T-cell (primary cell): ENCODE data around the gene HLA-A. TPM values are rescaled to one million over a fixed set of nuclear protein-coding genes. Genes with fewer than 3 reads are reported as not detected.

Experiments used
- ATAC-seq, 4 experiments: fragments of 200-7000 bp in 3 of 4; fragments of 150-1000 bp in 1 of 4; cut with Tn5 transposase; replicated peaks in 1 of 4; 1 replicate in 3 of 4; 2 replicates in 1 of 4; pipeline ENCODE4 v1.10.0; 2021; ENCODE audit warnings: moderate library complexity in 3 of 4, mild to moderate bottlenecking in 2 of 4, moderate number of reproducible peaks in 1 of 4
- CTCF ChIA-PET, 2 donors: fragments of 300-600 bp; sonication (Branson Sonifier 250); formaldehyde crosslinking; loops; one replicate each; lab custom pipeline; 2022; ENCODE audit warnings: antibody characterized with exemption in 2 of 2; lab: Charles Lee
- POLR2A ChIA-PET, 2 donors: fragments of 300-600 bp; sonication (Branson Sonifier 250); formaldehyde crosslinking; loops; one replicate each; lab custom pipeline; 2022; ENCODE audit warnings: antibody characterized with exemption in 2 of 2; lab: Charles Lee
- DNase-seq, 35 experiments: peaks; one replicate each; pipeline versions ENCODE4 v3.0.0 to v3.0.0-alpha.2; 2013 to 2023
- H3K27ac ChIP-seq: one replicate; pipeline ENCODE4 v1.5.1; 2013; ENCODE audit warnings: low read length
- H3K27me3 ChIP-seq, 2 experiments: replicated peaks in 1 of 2; 1 replicate in 1 of 2; 2 replicates in 1 of 2; pipeline versions ENCODE4 v1.6.1 to v1.7.0; 2013; ENCODE audit warnings: low read length in 1 of 2, mixed read lengths in 1 of 2; ENCODE audit not compliant: control insufficient read depth in 2 of 2, insufficient read depth in 2 of 2; ENCODE audit errors: extremely low read depth in 1 of 2
- H3K36me3 ChIP-seq, 2 donors: 1 replicate in 1 of 2; 2 replicates in 1 of 2; pipeline versions ENCODE4 v1.6.1 to v1.7.0; 2013; ENCODE audit warnings: low read length in 1 of 2; ENCODE audit not compliant: control insufficient read depth in 2 of 2, insufficient read depth in 1 of 2; ENCODE audit errors: extremely low read depth in 1 of 2
- H3K4me1 ChIP-seq, 2 experiments: 1 replicate in 1 of 2; 2 replicates in 1 of 2; pipeline versions ENCODE4 v1.6.1 to v1.7.0; 2013; ENCODE audit warnings: low read length in 2 of 2, mixed read lengths in 1 of 2; ENCODE audit not compliant: insufficient read depth in 2 of 2, control insufficient read depth in 1 of 2; ENCODE audit errors: extremely low read depth in 1 of 2
- H3K4me3 ChIP-seq, 2 donors: 1 replicate in 1 of 2; 2 replicates in 1 of 2; pipeline versions ENCODE4 v1.5.1 to v1.7.0; 2013; ENCODE audit warnings: mild to moderate bottlenecking in 2 of 2, low read length in 1 of 2, moderate library complexity in 1 of 2; ENCODE audit not compliant: control insufficient read depth in 1 of 2; ENCODE audit errors: extremely low read depth in 1 of 2
- H3K9me3 ChIP-seq: 2 replicates; pipeline ENCODE4 v1.7.0; 2013
- H3K27ac Mint-ChIP-seq, 2 donors: one replicate each; pipeline ENCODE4 v1.8.0; 2020 to 2021; ENCODE audit warnings: mild to moderate bottlenecking in 2 of 2, mixed read lengths in 2 of 2
- H3K27me3 Mint-ChIP-seq, 2 donors: one replicate each; pipeline ENCODE4 v1.8.0; 2021 to 2022; ENCODE audit warnings: mixed read lengths in 2 of 2
- H3K36me3 Mint-ChIP-seq: one replicate; pipeline ENCODE4 v1.8.0; 2021; ENCODE audit warnings: mixed read lengths
- H3K4me1 Mint-ChIP-seq, 3 donors: one replicate each; pipeline ENCODE4 v1.8.0; 2020 to 2022; ENCODE audit warnings: mixed read lengths in 3 of 3, mild to moderate bottlenecking in 1 of 3
- H3K4me3 Mint-ChIP-seq, 3 donors: one replicate each; pipeline ENCODE4 v1.8.0; 2020 to 2022; ENCODE audit warnings: mild to moderate bottlenecking in 3 of 3, mixed read lengths in 3 of 3, moderate library complexity in 3 of 3
- H3K9me3 Mint-ChIP-seq, 3 donors: one replicate each; pipeline ENCODE4 v1.8.0; 2020 to 2022; ENCODE audit warnings: mixed read lengths in 3 of 3
- WGBS: methylation state at CpG from one replicate; pipeline ENCODE4 v1.1.5; 2013; ENCODE audit warnings: missing lambda C conversion rate; ENCODE audit not compliant: insufficient coverage; 5-methylcytosine and 5-hydroxymethylcytosine counted together
- total RNA-seq, 35 experiments: library from RNA in 6 of 35; stranded (reverse) in 6 of 35; fragments of 120-200 nt in 1 of 35; gene quantifications; one replicate each; pipeline versions ENCODE4 v1.2.1 to v1.2.4 and lab custom pipeline; 2013 to 2026

HLA-A gene
- total RNA-seq, 5 donors from 2014 or later (not counting 1 experiment from before 2014, with no cell fraction given), result 1,578 to 2,596 (median 2,172) TPM

- no peak overlapping the region for H3K4me3 ChIP-seq
- Mint-ChIP-seq H3K36me3 (no peaks in the 10 kb centered on the region), H3K27me3 (peaks cover 10 to 16% of the 10 kb centered on the region in 2 donors), H3K4me1 (peaks cover 2 to 3% (median 2%) of the 10 kb centered on the region in 3 donors), H3K27ac (no peak overlapping the region), H3K4me3 (no peak overlapping the region), H3K9me3 (no peaks in the 10 kb centered on the region)
- ChIA-PET CTCF (no interaction called here), POLR2A (no interaction called here)
- DNase-seq (no peak), ATAC-seq (no peak)
- peaks cover 0 to 2% of the 10 kb centered on the region in 2 experiments for H3K4me1 ChIP-seq
- peaks cover 0 to 21% of the 10 kb centered on the region in 2 experiments for H3K27me3 ChIP-seq
- no peaks in the 10 kb centered on the region for H3K9me3 ChIP-seq
- H3K36me3 ChIP-seq, result no peaks in the 10 kb centered on the region
- H3K27ac ChIP-seq, result no peak overlapping the region
Measured at GRCh38 chr6:29982097-29982496, 39.8 kb downstream of the HLA-A start.

DNA sequence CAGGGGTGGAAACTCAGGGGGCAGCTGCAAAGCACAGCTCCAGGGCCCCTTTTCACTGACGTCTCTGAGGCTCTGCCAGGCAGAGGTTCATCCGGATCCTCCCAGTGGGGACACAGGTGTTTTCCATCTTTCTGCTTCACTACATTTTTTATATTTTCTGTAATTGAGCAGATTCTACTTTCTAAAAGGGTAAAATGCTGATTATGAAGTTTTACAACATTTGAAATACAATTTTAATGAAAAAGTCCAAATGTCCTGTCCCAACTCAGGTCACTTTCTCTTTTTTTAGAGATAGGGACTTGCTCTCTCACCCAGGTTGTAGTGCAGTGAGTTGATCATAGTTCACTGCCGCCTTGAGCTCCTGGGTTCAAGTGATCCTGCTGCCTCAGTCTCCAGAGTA lies 41.9 kb downstream of the HLA-A start:
- ATAC-seq (no peak), DNase-seq (no peak)
- Histone ChIP-seq H3K27me3 (peaks cover 0 to 13% of the 10 kb centered on the region in 2 experiments), H3K36me3 (no peaks in the 10 kb centered on the region), H3K4me3 (no peak overlapping the region), H3K4me1 (no peaks in the 10 kb centered on the region), H3K9me3 (no peaks in the 10 kb centered on the region), H3K27ac (no peak overlapping the region)
- H3K27me3 Mint-ChIP-seq, result peaks cover 3 to 15% of the 10 kb centered on the region in 2 donors
- ChIA-PET CTCF (no interaction called here), POLR2A (no interaction called here)
- H3K9me3 Mint-ChIP-seq, result no peaks in the 10 kb centered on the region
- H3K4me1 Mint-ChIP-seq, result no peaks in the 10 kb centered on the region
- no peak overlapping the region for H3K4me3 Mint-ChIP-seq
- no peaks in the 10 kb centered on the region for H3K36me3 Mint-ChIP-seq
- H3K27ac Mint-ChIP-seq, result no peak overlapping the region
- WGBS, result 100% methylated on average over 1 of the region's 3 CpGs

GRCh38 chr6:29984992-29985391 lies 42.7 kb downstream of the HLA-A start:
- ATAC-seq (no peak), DNase-seq (no peak)
- Mint-ChIP-seq H3K27ac (no peak overlapping the region), H3K4me1 (no peaks in the 10 kb centered on the region), H3K9me3 (no peaks in the 10 kb centered on the region), H3K36me3 (no peaks in the 10 kb centered on the region), H3K4me3 (no peak overlapping the region), H3K27me3 (peaks cover 6 to 19% of the 10 kb centered on the region in 2 donors)
- ChIA-PET CTCF (no interaction called here), POLR2A (interaction anchor here in 1 of 2 donors (0.6 kb wide), 1 partner anchor 150 kb away, joined by 4 read pairs; no protein-coding TSS in a partner anchor)
- Histone ChIP-seq H3K27me3 (peaks cover 0 to 13% of the 10 kb centered on the region in 2 experiments), H3K9me3 (no peaks in the 10 kb centered on the region), H3K4me1 (no peaks in the 10 kb centered on the region), H3K4me3 (no peak overlapping the region), H3K36me3 (no peaks in the 10 kb centered on the region), H3K27ac (no peak overlapping the region)
- WGBS, result 100% methylated on average over 1 of the region's 2 CpGs

- 50% methylated on average over 2 of the region's 4 CpGs for WGBS
- H3K4me3 Mint-ChIP-seq, result no peak overlapping the region
- CTCF ChIA-PET, result no interaction called here
- H3K36me3 Mint-ChIP-seq, result no peaks in the 10 kb centered on the region
- ATAC-seq (no peak), DNase-seq (no peak)
- no peak overlapping the region for H3K27ac ChIP-seq
- POLR2A ChIA-PET, result no interaction called here
- no peak overlapping the region for H3K4me3 ChIP-seq
- H3K27ac Mint-ChIP-seq, result no peak overlapping the region
- H3K9me3 ChIP-seq, result no peaks in the 10 kb centered on the region
- peaks cover 0 to 10% of the 10 kb centered on the region in 2 experiments for H3K27me3 ChIP-seq
- H3K27me3 Mint-ChIP-seq, result peaks cover 3 to 19% of the 10 kb centered on the region in 2 donors
- no peaks in the 10 kb centered on the region for H3K4me1 Mint-ChIP-seq
- no peaks in the 10 kb centered on the region for H3K9me3 Mint-ChIP-seq
- no peaks in the 10 kb centered on the region for H3K36me3 ChIP-seq
- H3K4me1 ChIP-seq, result no peaks in the 10 kb centered on the region
Measured at GRCh38 chr6:29986179-29986781, 43.9 kb downstream of the HLA-A start.

- ChIA-PET CTCF (no interaction called here), POLR2A (no interaction called here)
- Mint-ChIP-seq H3K36me3 (no peaks in the 10 kb centered on the region), H3K27me3 (peaks cover 3 to 19% of the 10 kb centered on the region in 2 donors), H3K4me3 (no peak overlapping the region), H3K9me3 (no peaks in the 10 kb centered on the region), H3K27ac (no peak overlapping the region), H3K4me1 (no peaks in the 10 kb centered on the region)
- peaks cover 0 to 4% of the 10 kb centered on the region in 2 experiments for H3K27me3 ChIP-seq
- ATAC-seq (no peak), DNase-seq (no peak)
- H3K27ac ChIP-seq, result no peak overlapping the region
- no CpG with 5 or more reads among the region's 2 CpGs for WGBS
- no peaks in the 10 kb centered on the region for H3K9me3 ChIP-seq
- no peaks in the 10 kb centered on the region for H3K4me1 ChIP-seq
- no peaks in the 10 kb centered on the region for H3K36me3 ChIP-seq
- H3K4me3 ChIP-seq, result no peak overlapping the region
Measured at GRCh38 chr6:29989211-29989610, 46.9 kb downstream of the HLA-A start.

- Histone ChIP-seq H3K4me3 (no peak overlapping the region), H3K9me3 (no peaks in the 10 kb centered on the region), H3K36me3 (no peaks in the 10 kb centered on the region), H3K4me1 (no peaks in the 10 kb centered on the region), H3K27ac (no peak overlapping the region), H3K27me3 (no peaks in the 10 kb centered on the region)
- H3K36me3 Mint-ChIP-seq, result no peaks in the 10 kb centered on the region
- DNase-seq (no peak), ATAC-seq (no peak)
- H3K27me3 Mint-ChIP-seq, result peaks cover 3 to 19% of the 10 kb centered on the region in 2 donors
- CTCF ChIA-PET, result no interaction called here
- no peak overlapping the region for H3K27ac Mint-ChIP-seq
- no peaks in the 10 kb centered on the region for H3K4me1 Mint-ChIP-seq
- POLR2A ChIA-PET, result no interaction called here
- no peaks in the 10 kb centered on the region for H3K9me3 Mint-ChIP-seq
- H3K4me3 Mint-ChIP-seq, result no peak overlapping the region
Measured at GRCh38 chr6:29990931-29991330, 48.6 kb downstream of the HLA-A start.
